HepG2 (cell line): ENCODE data around the gene UBE3D. TPM values are rescaled to one million over a fixed set of nuclear protein-coding genes. Genes with fewer than 3 reads are reported as not detected.

Source experiments
- ARID3A ChIP-seq: IDR thresholded peaks from 2 replicates; pipeline ENCODE4 v1.6.1; 2012; ENCODE audit warnings: low read depth, low read length, improper control_type of control experiment
- BRD4 ChIP-seq: sonication (generic); formaldehyde crosslinking; IDR thresholded peaks from 2 replicates; pipeline ENCODE4 v1.4.0; 2020; ENCODE audit warnings: missing genetic modification reagents
- CREB3 ChIP-seq: sonication (generic); formaldehyde crosslinking; IDR thresholded peaks from 2 replicates; pipeline ENCODE4 v1.5.0; 2020; ENCODE audit warnings: missing genetic modification reagents
- HNF1B ChIP-seq: sonication (generic); formaldehyde crosslinking; IDR thresholded peaks from 2 replicates; pipeline ENCODE4 v1.5.1; 2020; ENCODE audit warnings: mild to moderate bottlenecking, moderate library complexity, missing genetic modification reagents
- MIXL1 ChIP-seq: IDR thresholded peaks from 2 replicates; pipeline ENCODE4 v1.6.1; 2016
- MYNN ChIP-seq: sonication (generic); formaldehyde crosslinking; IDR thresholded peaks from 2 replicates; pipeline ENCODE4 v1.4.0; 2020; ENCODE audit warnings: mild to moderate bottlenecking, low read depth, missing genetic modification reagents
- PBX3 ChIP-seq: sonication (generic); formaldehyde crosslinking; IDR thresholded peaks from 2 replicates; pipeline ENCODE4 v1.8.1; 2023; ENCODE audit warnings: missing genetic modification reagents, inconsistent platforms, borderline replicate concordance
- SP4 ChIP-seq: sonication (generic); formaldehyde crosslinking; IDR thresholded peaks from 2 replicates; pipeline ENCODE4 v1.8.1; 2023; ENCODE audit warnings: mild to moderate bottlenecking, missing genetic modification reagents
- XBP1 ChIP-seq: sonication (generic); formaldehyde crosslinking; IDR thresholded peaks from 2 replicates; pipeline ENCODE4 v1.5.0; 2020; ENCODE audit warnings: missing genetic modification reagents
- ZBTB10 ChIP-seq: sonication (generic); formaldehyde crosslinking; IDR thresholded peaks from 2 replicates; pipeline ENCODE4 v1.4.0; 2020; ENCODE audit warnings: missing genetic modification reagents, borderline replicate concordance
- ZC3H13 ChIP-seq: sonication (generic); formaldehyde crosslinking; IDR thresholded peaks from 2 replicates; pipeline ENCODE4 v1.8.1; 2023; ENCODE audit warnings: mild to moderate bottlenecking, missing genetic modification reagents, moderate library complexity
- ZMAT3 ChIP-seq: sonication (generic); formaldehyde crosslinking; conservative IDR thresholded peaks from 2 replicates; pipeline ENCODE4 v1.7.0; 2021; ENCODE audit warnings: missing genetic modification reagents
- ZNF563 ChIP-seq: sonication (generic); formaldehyde crosslinking; IDR thresholded peaks from 2 replicates; pipeline ENCODE4 v1.8.0; 2022; ENCODE audit warnings: mild to moderate bottlenecking, moderate library complexity, missing genetic modification reagents
- ZNF609 ChIP-seq: sonication (generic); formaldehyde crosslinking; IDR thresholded peaks from 2 replicates; pipeline ENCODE4 v1.4.0; 2020; ENCODE audit warnings: mild to moderate bottlenecking, missing genetic modification reagents, borderline replicate concordance
- ZNF737 ChIP-seq: sonication (generic); formaldehyde crosslinking; IDR thresholded peaks from 2 replicates; pipeline ENCODE4 v1.5.0; 2020; ENCODE audit warnings: missing genetic modification reagents, mild to moderate bottlenecking, borderline replicate concordance
- polyA plus RNA-seq, 8 experiments: library from polyadenylated mRNA; depleted of rRNA in 3 of 8; stranded (reverse) in 7 of 8; unstranded in 1 of 8; fragments of >200 nt; fragmentation: Illumina TruSeq in 4 of 8; extraction: Trizol in 4 of 8; gene quantifications; 2 replicates each; pipeline versions ENCODE4 v1.2.1 to v1.2.3, GENCODE V29; 2011 to 2016; ENCODE audit warnings: low read depth in 4 of 8, missing spikeins in 1 of 8, mixed read lengths in 1 of 8; ENCODE audit not compliant: insufficient read depth in 1 of 8
- total RNA-seq, 5 experiments: library from RNA; depleted of rRNA; stranded (reverse); fragments of >200 nt; fragmentation: Illumina TruSeq; extraction: Trizol; gene quantifications; 2 replicates each; pipeline ENCODE4 v1.2.3, GENCODE V29; 2016; ENCODE audit warnings: low read depth in 1 of 5

Gene UBE3D
- total and polyA plus RNA-seq, 2 of the 13 experiments (the other 11 are each of a cell fraction or from before 2014, with no cell fraction given), result 5.1 to 11.4 TPM

GRCh38 chr6:83065511-83066192 is at the start of gene UBE3D (continued):
- no peak for TF ChIP-seq BRD4 (CRISPR knock-in tag)
- TF ChIP-seq HNF1B, result peak; percentile 77; the same call in 1 of the 2 replicates
- peak; percentile 64; the same call in 1 of the 2 replicates for TF ChIP-seq ZNF737 (CRISPR knock-in tag)
- peak; percentile 82 for TF ChIP-seq SP4 (CRISPR knock-in tag)
- TF ChIP-seq ARID3A, result no peak
- TF ChIP-seq CREB3 (CRISPR knock-in tag), result no peak
- peak; percentile 46; the same call in 1 of the 2 replicates for TF ChIP-seq MIXL1 (CRISPR knock-in tag)
- no peak for TF ChIP-seq PBX3
- no peak; the same call in 1 of the 2 replicates for TF ChIP-seq XBP1 (CRISPR knock-in tag)
- TF ChIP-seq ZMAT3 (CRISPR knock-in tag), result no peak
- TF ChIP-seq ZBTB10 (CRISPR knock-in tag), result no peak
- no peak; the same call in 1 of the 2 replicates for TF ChIP-seq ZC3H13
- no peak; the same call in 1 of the 2 replicates for TF ChIP-seq ZNF609
- peak; percentile 36; the same call in 1 of the 2 replicates for TF ChIP-seq ZNF563
- TF ChIP-seq MYNN (CRISPR knock-in tag), result 0 out of 2 replicates have a peak, but pooled peaks have one; percentile 50
